Measurements from ENCODE around the gene CLDN6. TPM values are rescaled to one million over a fixed set of nuclear protein-coding genes. Genes with fewer than 3 reads are reported as not detected.

CLDN6 gene
- total and polyA plus RNA-seq, 2 of the 13 experiments (the other 11 are each of a cell fraction or from before 2014, with no cell fraction given): 5.9 to 7.6 TPM

DNA sequence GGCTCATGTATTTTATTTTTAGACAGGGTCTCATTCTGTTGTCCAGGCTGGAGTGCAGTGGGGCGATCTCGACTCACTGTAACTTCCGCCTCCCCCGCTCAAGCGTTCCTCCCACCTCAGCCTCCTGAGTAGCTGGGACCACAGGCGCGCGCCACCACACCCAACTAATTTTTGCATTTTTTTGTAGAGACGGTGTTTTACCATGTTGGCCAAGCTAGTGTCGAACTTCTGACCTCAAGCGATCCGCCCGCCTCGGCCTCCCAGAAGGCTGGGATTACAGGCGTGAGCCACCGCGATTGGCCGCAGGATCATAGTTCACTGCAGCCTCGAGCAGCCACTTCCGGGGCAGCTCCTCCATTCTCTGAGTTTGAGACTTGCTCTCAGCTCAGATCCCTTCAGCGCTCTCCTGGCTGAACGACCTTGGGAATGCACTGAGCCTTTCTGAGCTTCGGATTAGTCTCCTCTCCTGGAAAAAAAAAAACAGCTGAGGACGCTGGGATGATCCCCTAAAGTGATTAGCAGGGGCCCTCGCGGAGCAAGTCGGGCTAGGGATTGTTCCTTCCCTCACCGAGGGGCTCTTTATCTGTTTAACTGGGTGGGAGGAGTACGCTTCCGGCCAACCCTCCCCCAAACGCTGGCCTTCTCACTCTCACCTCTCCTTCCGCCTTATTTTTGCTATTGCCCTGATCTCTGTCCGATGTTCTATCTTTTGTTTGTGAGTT lies 36.6 kb downstream of the CLDN6 start (continued):
- TF ChIP-seq, protein P1, sequence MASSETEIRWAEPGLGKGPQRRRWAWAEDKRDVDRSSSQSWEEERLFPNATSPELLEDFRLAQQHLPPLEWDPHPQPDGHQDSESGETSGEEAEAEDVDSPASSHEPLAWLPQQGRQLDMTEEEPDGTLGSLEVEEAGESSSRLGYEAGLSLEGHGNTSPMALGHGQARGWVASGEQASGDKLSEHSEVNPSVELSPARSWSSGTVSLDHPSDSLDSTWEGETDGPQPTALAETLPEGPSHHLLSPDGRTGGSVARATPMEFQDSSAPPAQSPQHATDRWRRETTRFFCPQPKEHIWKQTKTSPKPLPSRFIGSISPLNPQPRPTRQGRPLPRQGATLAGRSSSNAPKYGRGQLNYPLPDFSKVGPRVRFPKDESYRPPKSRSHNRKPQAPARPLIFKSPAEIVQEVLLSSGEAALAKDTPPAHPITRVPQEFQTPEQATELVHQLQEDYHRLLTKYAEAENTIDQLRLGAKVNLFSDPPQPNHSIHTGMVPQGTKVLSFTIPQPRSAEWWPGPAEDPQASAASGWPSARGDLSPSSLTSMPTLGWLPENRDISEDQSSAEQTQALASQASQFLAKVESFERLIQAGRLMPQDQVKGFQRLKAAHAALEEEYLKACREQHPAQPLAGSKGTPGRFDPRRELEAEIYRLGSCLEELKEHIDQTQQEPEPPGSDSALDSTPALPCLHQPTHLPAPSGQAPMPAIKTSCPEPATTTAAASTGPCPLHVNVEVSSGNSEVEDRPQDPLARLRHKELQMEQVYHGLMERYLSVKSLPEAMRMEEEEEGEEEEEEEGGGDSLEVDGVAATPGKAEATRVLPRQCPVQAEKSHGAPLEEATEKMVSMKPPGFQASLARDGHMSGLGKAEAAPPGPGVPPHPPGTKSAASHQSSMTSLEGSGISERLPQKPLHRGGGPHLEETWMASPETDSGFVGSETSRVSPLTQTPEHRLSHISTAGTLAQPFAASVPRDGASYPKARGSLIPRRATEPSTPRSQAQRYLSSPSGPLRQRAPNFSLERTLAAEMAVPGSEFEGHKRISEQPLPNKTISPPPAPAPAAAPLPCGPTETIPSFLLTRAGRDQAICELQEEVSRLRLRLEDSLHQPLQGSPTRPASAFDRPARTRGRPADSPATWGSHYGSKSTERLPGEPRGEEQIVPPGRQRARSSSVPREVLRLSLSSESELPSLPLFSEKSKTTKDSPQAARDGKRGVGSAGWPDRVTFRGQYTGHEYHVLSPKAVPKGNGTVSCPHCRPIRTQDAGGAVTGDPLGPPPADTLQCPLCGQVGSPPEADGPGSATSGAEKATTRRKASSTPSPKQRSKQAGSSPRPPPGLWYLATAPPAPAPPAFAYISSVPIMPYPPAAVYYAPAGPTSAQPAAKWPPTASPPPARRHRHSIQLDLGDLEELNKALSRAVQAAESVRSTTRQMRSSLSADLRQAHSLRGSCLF (CRISPR knock-in tag; IDR thresholded peaks at IDR 0.05; ENCODE audit: borderline replicate concordance): no peak
- TF ChIP-seq ZNF644 (CRISPR knock-in tag; IDR thresholded peaks at IDR 0.05; ENCODE audit: low read depth) (no peak; the same call in 1 of the 2 replicates), ZNF781 (CRISPR knock-in tag; IDR thresholded peaks at IDR 0.05; ENCODE audit: borderline replicate concordance, not compliant biosample characterization) (peak; percentile 32), ZNF598 (CRISPR knock-in tag; IDR thresholded peaks at IDR 0.05; ENCODE audit: borderline replicate concordance) (no peak), SRSF9 (IDR thresholded peaks at IDR 0.05; ENCODE audit: borderline replicate concordance, insufficient read depth, low read depth, low read length, poor library complexity, severe bottlenecking) (no peak), GTF2F1 (IDR thresholded peaks at IDR 0.05; ENCODE audit: low read length) (no peak), ZBTB1 (CRISPR knock-in tag; IDR thresholded peaks at IDR 0.05; ENCODE audit: borderline replicate concordance) (no peak), ZNF501 (CRISPR knock-in tag; IDR thresholded peaks at IDR 0.05) (peak; percentile 62; the same call in 1 of the 2 replicates), ZNF670 (CRISPR knock-in tag; IDR thresholded peaks at IDR 0.05; ENCODE audit: borderline replicate concordance) (no peak), SOX13 (IDR thresholded peaks at IDR 0.05) (0 out of 2 replicates have a peak, but pooled peaks have one; percentile 10), SOX13 (CRISPR knock-in tag; conservative IDR thresholded peaks at IDR 0.05 in 1 of 2, IDR thresholded peaks at IDR 0.05 in 1 of 2) (peak in 1 of 2 experiments; percentile 8; a peak in 1 of 4 replicates), NFYC (CRISPR knock-in tag; IDR thresholded peaks at IDR 0.05) (peak; percentile 55), SIN3A (IDR thresholded peaks at IDR 0.05; ENCODE audit: borderline replicate concordance, low read depth, low read length) (0 out of 2 replicates have a peak, but pooled peaks have one; percentile 21), SOX6 (IDR thresholded peaks at IDR 0.05) (no peak), SOX6 (CRISPR knock-in tag; IDR thresholded peaks at IDR 0.05) (peak; percentile 37; the same call in 1 of the 2 replicates), IKZF4 (CRISPR knock-in tag; IDR thresholded peaks at IDR 0.05; ENCODE audit: borderline replicate concordance, low read depth, not compliant biosample characterization) (no peak), ARID2 (CRISPR knock-in tag; IDR thresholded peaks at IDR 0.05; ENCODE audit: borderline replicate concordance) (no peak)
- TF ChIP-seq, protein P2, sequence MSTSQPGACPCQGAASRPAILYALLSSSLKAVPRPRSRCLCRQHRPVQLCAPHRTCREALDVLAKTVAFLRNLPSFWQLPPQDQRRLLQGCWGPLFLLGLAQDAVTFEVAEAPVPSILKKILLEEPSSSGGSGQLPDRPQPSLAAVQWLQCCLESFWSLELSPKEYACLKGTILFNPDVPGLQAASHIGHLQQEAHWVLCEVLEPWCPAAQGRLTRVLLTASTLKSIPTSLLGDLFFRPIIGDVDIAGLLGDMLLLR (CRISPR knock-in tag; IDR thresholded peaks at IDR 0.05): 0 out of 2 replicates have a peak, but pooled peaks have one; percentile 40
- TF ChIP-seq, protein P3, sequence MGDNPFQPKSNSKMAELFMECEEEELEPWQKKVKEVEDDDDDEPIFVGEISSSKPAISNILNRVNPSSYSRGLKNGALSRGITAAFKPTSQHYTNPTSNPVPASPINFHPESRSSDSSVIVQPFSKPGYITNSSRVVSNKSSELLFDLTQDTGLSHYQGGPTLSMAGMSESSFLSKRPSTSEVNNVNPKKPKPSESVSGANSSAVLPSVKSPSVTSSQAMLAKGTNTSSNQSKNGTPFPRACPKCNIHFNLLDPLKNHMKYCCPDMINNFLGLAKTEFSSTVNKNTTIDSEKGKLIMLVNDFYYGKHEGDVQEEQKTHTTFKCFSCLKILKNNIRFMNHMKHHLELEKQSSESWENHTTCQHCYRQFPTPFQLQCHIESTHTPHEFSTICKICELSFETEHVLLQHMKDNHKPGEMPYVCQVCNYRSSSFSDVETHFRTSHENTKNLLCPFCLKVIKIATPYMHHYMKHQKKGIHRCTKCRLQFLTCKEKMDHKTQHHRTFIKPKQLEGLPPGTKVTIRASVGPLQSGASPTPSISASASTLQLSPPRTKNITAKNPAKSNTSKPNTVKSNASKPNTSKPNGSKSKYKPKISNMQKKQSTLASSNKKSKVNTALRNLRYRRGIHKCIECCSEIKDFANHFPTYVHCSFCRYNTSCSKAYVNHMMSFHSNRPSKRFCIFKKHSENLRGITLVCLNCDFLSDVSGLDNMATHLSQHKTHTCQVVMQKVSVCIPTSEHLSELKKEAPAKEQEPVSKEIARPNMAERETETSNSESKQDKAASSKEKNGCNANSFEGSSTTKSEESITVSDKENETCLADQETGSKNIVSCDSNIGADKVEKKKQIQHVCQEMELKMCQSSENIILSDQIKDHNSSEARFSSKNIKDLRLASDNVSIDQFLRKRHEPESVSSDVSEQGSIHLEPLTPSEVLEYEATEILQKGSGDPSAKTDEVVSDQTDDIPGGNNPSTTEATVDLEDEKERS (CRISPR knock-in tag; IDR thresholded peaks at IDR 0.05): peak; percentile 94
- TF ChIP-seq, protein P4, sequence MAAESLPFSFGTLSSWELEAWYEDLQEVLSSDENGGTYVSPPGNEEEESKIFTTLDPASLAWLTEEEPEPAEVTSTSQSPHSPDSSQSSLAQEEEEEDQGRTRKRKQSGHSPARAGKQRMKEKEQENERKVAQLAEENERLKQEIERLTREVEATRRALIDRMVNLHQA (CRISPR knock-in tag; IDR thresholded peaks at IDR 0.05): no peak
